ENCODE measurements around the gene ZFX. TPM values are rescaled to one million over a fixed set of nuclear protein-coding genes. Genes with fewer than 3 reads are reported as not detected.
A peak's percentile ranks its signal among the peaks of the same experiment; 100 is the strongest.

The ZFX gene
- polyA plus RNA-seq (2013, experiment 1 of 2), result 10.3 TPM
- polyA plus RNA-seq (2013, experiment 2 of 2), result 11.8 TPM

GRCh38 chrX:24149351-24150050, at the start of gene ZFX:
Gene ZFX, plus strand, starts transcription at chrX:24149729. Its CDS starts 23,014 bp downstream, at chrX:24172743.
- Histone ChIP-seq H4K8ac (ENCODE audit: low read depth, low read length) (peak within 1 kb of the TSS; percentile 97), H4K5ac (ENCODE audit: low read length) (no peak within 1 kb of the TSS), H3K27me3 (ENCODE audit: insufficient read depth, low read length, poor library complexity) (no peaks in the 10 kb centered on the region), H3K23ac (ENCODE audit: low read length) (no peak within 1 kb of the TSS), H3K4ac (ENCODE audit: low read depth, low read length) (peak within 1 kb of the TSS; percentile 99), H3K4me1 (ENCODE audit: control insufficient read depth, low read depth, low read length) (no peaks in the 10 kb centered on the region), H2BK15ac (replicated peaks; ENCODE audit: low read depth) (no peak within 1 kb of the TSS), H3K18ac (ENCODE audit: low read length) (peak within 1 kb of the TSS; percentile 99), H3K9ac (ENCODE audit: low read length) (peak within 1 kb of the TSS; percentile 82), H3K79me2 (ENCODE audit: control insufficient read depth, insufficient read depth, low read length) (peaks cover 23% of the 10 kb centered on the region), H2BK120ac (ENCODE audit: low read depth, low read length) (peak within 1 kb of the TSS; percentile 89), H2BK5ac (ENCODE audit: low read length) (no peak within 1 kb of the TSS), H3K56ac (ENCODE audit: low read length) (peak within 1 kb of the TSS; percentile 91), H2AK5ac (ENCODE audit: low read length) (no peak within 1 kb of the TSS), H3K4me3 (ENCODE audit: low read length) (peak within 1 kb of the TSS; percentile 81), H3K79me1 (ENCODE audit: low read length) (no peaks in the 10 kb centered on the region), H3K27ac (ENCODE audit: low read depth, low read length) (peak within 1 kb of the TSS; percentile 99), H3K36me3 (ENCODE audit: control insufficient read depth, insufficient read depth, low read length) (no peaks in the 10 kb centered on the region), H3K4me2 (ENCODE audit: low read length) (peak within 1 kb of the TSS; percentile 34)
- peak; percentile 44 for DNase-seq
- no CpG with 5 or more reads among the region's 104 CpGs for WGBS (ENCODE audit: extremely low coverage, insufficient coverage, low lambda C conversion rate)

GRCh38 chrX:24100713-24101112, 48.8 kb upstream of the ZFX start:
- Histone ChIP-seq H3K79me2 (ENCODE audit: control insufficient read depth, insufficient read depth, low read length) (no peaks in the 10 kb centered on the region), H2BK15ac (replicated peaks; ENCODE audit: low read depth) (no peak overlapping the region), H4K5ac (ENCODE audit: low read length) (no peak overlapping the region), H3K23ac (ENCODE audit: low read length) (no peak overlapping the region), H3K56ac (ENCODE audit: low read length) (no peak overlapping the region), H3K27ac (ENCODE audit: low read depth, low read length) (no peak overlapping the region), H3K18ac (ENCODE audit: low read length) (no peak overlapping the region), H3K36me3 (ENCODE audit: control insufficient read depth, insufficient read depth, low read length) (no peaks in the 10 kb centered on the region), H3K27me3 (ENCODE audit: insufficient read depth, low read length, poor library complexity) (no peaks in the 10 kb centered on the region), H2BK120ac (ENCODE audit: low read depth, low read length) (no peak overlapping the region), H4K8ac (ENCODE audit: low read depth, low read length) (no peak overlapping the region), H3K9ac (ENCODE audit: low read length) (no peak overlapping the region), H3K4me3 (ENCODE audit: low read length) (no peak overlapping the region), H3K79me1 (ENCODE audit: low read length) (no peaks in the 10 kb centered on the region), H2BK5ac (ENCODE audit: low read length) (no peak overlapping the region), H3K4ac (ENCODE audit: low read depth, low read length) (no peak overlapping the region), H3K4me2 (ENCODE audit: low read length) (no peak overlapping the region), H3K4me1 (ENCODE audit: control insufficient read depth, low read depth, low read length) (no peaks in the 10 kb centered on the region), H2AK5ac (ENCODE audit: low read length) (no peak overlapping the region)
- WGBS (ENCODE audit: extremely low coverage, insufficient coverage, low lambda C conversion rate), result no CpG with 5 or more reads among the region's 2 CpGs
- no peak for DNase-seq

GRCh38 chrX:24110069-24110468, 39.5 kb upstream of the ZFX start:
- Histone ChIP-seq H3K27me3 (ENCODE audit: insufficient read depth, low read length, poor library complexity) (no peaks in the 10 kb centered on the region), H3K56ac (ENCODE audit: low read length) (no peak overlapping the region), H3K36me3 (ENCODE audit: control insufficient read depth, insufficient read depth, low read length) (no peaks in the 10 kb centered on the region), H3K18ac (ENCODE audit: low read length) (no peak overlapping the region), H2BK5ac (ENCODE audit: low read length) (no peak overlapping the region), H3K9ac (ENCODE audit: low read length) (no peak overlapping the region), H3K79me2 (ENCODE audit: control insufficient read depth, insufficient read depth, low read length) (no peaks in the 10 kb centered on the region), H3K27ac (ENCODE audit: low read depth, low read length) (no peak overlapping the region), H2BK15ac (replicated peaks; ENCODE audit: low read depth) (no peak overlapping the region), H2BK120ac (ENCODE audit: low read depth, low read length) (no peak overlapping the region), H3K79me1 (ENCODE audit: low read length) (no peaks in the 10 kb centered on the region), H3K4ac (ENCODE audit: low read depth, low read length) (no peak overlapping the region), H3K4me1 (ENCODE audit: control insufficient read depth, low read depth, low read length) (no peaks in the 10 kb centered on the region), H4K8ac (ENCODE audit: low read depth, low read length) (no peak overlapping the region), H3K4me3 (ENCODE audit: low read length) (no peak overlapping the region), H4K5ac (ENCODE audit: low read length) (no peak overlapping the region), H3K4me2 (ENCODE audit: low read length) (no peak overlapping the region), H2AK5ac (ENCODE audit: low read length) (no peak overlapping the region), H3K23ac (ENCODE audit: low read length) (no peak overlapping the region)
- 100% methylated on average over 1 of the region's 2 CpGs for WGBS (ENCODE audit: extremely low coverage, insufficient coverage, low lambda C conversion rate)
- no peak for DNase-seq

DNA sequence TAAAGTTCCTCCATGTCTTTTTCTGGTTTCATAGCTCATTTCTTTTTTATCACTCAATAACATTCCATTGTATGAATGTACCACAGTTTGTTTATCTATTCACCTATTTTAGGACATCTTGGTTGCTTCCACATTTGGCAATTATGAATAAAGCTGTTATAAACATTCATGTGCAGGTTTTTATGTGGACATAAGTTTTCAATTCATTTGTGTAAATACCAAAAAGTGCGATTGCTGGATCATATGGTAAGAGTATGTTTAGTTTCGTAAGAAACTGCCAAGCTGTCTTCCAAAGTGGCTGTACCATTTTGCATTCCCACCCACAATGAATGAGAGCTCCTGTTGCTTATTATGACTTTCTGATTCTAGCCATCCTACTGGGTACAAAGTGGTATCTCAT, 36.3 kb upstream of the ZFX start:
- Histone ChIP-seq H2BK5ac (ENCODE audit: low read length) (no peak overlapping the region), H3K79me2 (ENCODE audit: control insufficient read depth, insufficient read depth, low read length) (no peaks in the 10 kb centered on the region), H3K4me3 (ENCODE audit: low read length) (no peak overlapping the region), H3K4me2 (ENCODE audit: low read length) (no peak overlapping the region), H3K23ac (ENCODE audit: low read length) (no peak overlapping the region), H3K27ac (ENCODE audit: low read depth, low read length) (no peak overlapping the region), H3K27me3 (ENCODE audit: insufficient read depth, low read length, poor library complexity) (no peaks in the 10 kb centered on the region), H3K36me3 (ENCODE audit: control insufficient read depth, insufficient read depth, low read length) (no peaks in the 10 kb centered on the region), H3K56ac (ENCODE audit: low read length) (no peak overlapping the region), H3K4me1 (ENCODE audit: control insufficient read depth, low read depth, low read length) (no peaks in the 10 kb centered on the region), H3K18ac (ENCODE audit: low read length) (no peak overlapping the region), H2BK120ac (ENCODE audit: low read depth, low read length) (no peak overlapping the region), H3K79me1 (ENCODE audit: low read length) (no peaks in the 10 kb centered on the region), H4K8ac (ENCODE audit: low read depth, low read length) (no peak overlapping the region), H4K5ac (ENCODE audit: low read length) (no peak overlapping the region), H2BK15ac (replicated peaks; ENCODE audit: low read depth) (no peak overlapping the region), H2AK5ac (ENCODE audit: low read length) (no peak overlapping the region), H3K9ac (ENCODE audit: low read length) (no peak overlapping the region), H3K4ac (ENCODE audit: low read depth, low read length) (no peak overlapping the region)
- no peak for DNase-seq
- no CpG with 5 or more reads among the region's 2 CpGs for WGBS (ENCODE audit: extremely low coverage, insufficient coverage, low lambda C conversion rate)

DNA sequence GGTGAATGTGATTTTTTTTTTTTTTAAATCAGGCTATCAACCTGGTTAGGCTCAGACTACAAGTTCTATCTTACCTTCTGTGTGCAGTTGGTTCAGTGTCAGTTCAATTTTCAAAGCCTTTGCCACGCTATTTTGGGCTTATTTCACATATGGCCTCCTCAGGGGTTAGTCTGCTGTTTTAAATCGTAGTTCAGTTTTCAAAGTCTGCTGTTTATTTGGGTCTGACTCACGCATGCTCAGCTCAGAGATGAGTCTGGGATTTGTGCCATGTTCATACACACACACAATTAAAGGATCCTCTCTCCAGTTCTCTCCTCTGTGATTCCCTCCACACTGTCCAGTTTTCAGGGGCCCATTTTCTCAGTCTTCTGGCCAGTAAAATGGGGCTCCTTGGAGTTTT, 32.3 kb upstream of the ZFX start:
- Histone ChIP-seq H2BK15ac (replicated peaks; ENCODE audit: low read depth) (no peak overlapping the region), H3K23ac (ENCODE audit: low read length) (no peak overlapping the region), H3K79me1 (ENCODE audit: low read length) (no peaks in the 10 kb centered on the region), H4K5ac (ENCODE audit: low read length) (no peak overlapping the region), H3K56ac (ENCODE audit: low read length) (no peak overlapping the region), H3K79me2 (ENCODE audit: control insufficient read depth, insufficient read depth, low read length) (no peaks in the 10 kb centered on the region), H3K27ac (ENCODE audit: low read depth, low read length) (no peak overlapping the region), H3K9ac (ENCODE audit: low read length) (no peak overlapping the region), H3K27me3 (ENCODE audit: insufficient read depth, low read length, poor library complexity) (no peaks in the 10 kb centered on the region), H3K36me3 (ENCODE audit: control insufficient read depth, insufficient read depth, low read length) (no peaks in the 10 kb centered on the region), H2BK5ac (ENCODE audit: low read length) (no peak overlapping the region), H3K4me1 (ENCODE audit: control insufficient read depth, low read depth, low read length) (no peaks in the 10 kb centered on the region), H3K4me3 (ENCODE audit: low read length) (no peak overlapping the region), H2BK120ac (ENCODE audit: low read depth, low read length) (no peak overlapping the region), H4K8ac (ENCODE audit: low read depth, low read length) (no peak overlapping the region), H3K4me2 (ENCODE audit: low read length) (no peak overlapping the region), H3K18ac (ENCODE audit: low read length) (no peak overlapping the region), H2AK5ac (ENCODE audit: low read length) (no peak overlapping the region), H3K4ac (ENCODE audit: low read depth, low read length) (peak overlapping the region; percentile 12)
- WGBS (ENCODE audit: extremely low coverage, insufficient coverage, low lambda C conversion rate), result no CpG with 5 or more reads among the region's 3 CpGs
- DNase-seq, result no peak
